Esophagus muscularis mucosa (tissue), 4 donors: Measurements from ENCODE around the gene CENPC. TPM values are rescaled to one million over a fixed set of nuclear protein-coding genes. Genes with fewer than 3 reads are reported as not detected.

ENCODE experiments used
- DNase-seq: peaks from one replicate; pipeline ENCODE4 v3.0.0-alpha.2; 2017; ENCODE audit errors: extremely low spot score
- H3K27ac ChIP-seq, 4 donors: fragments of 200-600 bp; sonication (generic); replicated peaks in 1 of 4; 1 replicate in 3 of 4; 2 replicates in 1 of 4; pipeline ENCODE4 v1.5.1; 2016 to 2019; ENCODE audit warnings: mild to moderate bottlenecking in 1 of 4
- H3K27me3 ChIP-seq, 4 donors: fragments of 200-600 bp; sonication (generic); one replicate each; pipeline versions ENCODE4 v1.5.1 to v1.6.0; 2016 to 2019
- H3K36me3 ChIP-seq, 4 donors: fragments of 200-600 bp; sonication (generic); one replicate each; pipeline ENCODE4 v1.5.1; 2016 to 2019
- H3K4me1 ChIP-seq, 4 donors: fragments of 200-600 bp; sonication (generic); one replicate each; pipeline ENCODE4 v1.5.1; 2016 to 2019
- H3K4me3 ChIP-seq, 4 donors: fragments of 200-600 bp; sonication (generic); 1 replicate in 2 of 4; 2 replicates in 2 of 4; pipeline ENCODE4 v1.5.1; 2016 to 2019; ENCODE audit warnings: mild to moderate bottlenecking in 4 of 4, moderate library complexity in 1 of 4
- H3K9me3 ChIP-seq, 4 donors: fragments of 200-600 bp; sonication (generic); 1 replicate in 3 of 4; 2 replicates in 1 of 4; pipeline ENCODE4 v1.5.1; 2016 to 2019
- EP300 ChIP-seq: sonication (generic); formaldehyde crosslinking; IDR thresholded peaks from one replicate; pipeline ENCODE4 v1.6.1; 2017; ENCODE audit warnings: antibody characterized with exemption
- POLR2A ChIP-seq: fragments of 450-650 bp; IDR thresholded peaks from one replicate; pipeline ENCODE4 v1.6.1; 2017; ENCODE audit warnings: antibody characterized with exemption, moderate library complexity, mild to moderate bottlenecking, low read depth
- POLR2AphosphoS5 ChIP-seq, 2 donors: sonication (generic); formaldehyde crosslinking; IDR thresholded peaks; one replicate each; pipeline ENCODE4 v1.6.1; 2017; ENCODE audit warnings: antibody characterized with exemption in 2 of 2
- WGBS: methylation state at CpG from one replicate; pipeline ENCODE4 v1.1.5; 2018; 5-methylcytosine and 5-hydroxymethylcytosine counted together
- intact Hi-C: fragments of 100-400 bp; cut with DNase I; formaldehyde crosslinking; loops from one replicate; pipeline ENCODE4 v1.15.1; 2023
- total RNA-seq, 4 donors: library from RNA; depleted of rRNA; stranded (reverse); fragments of >200 nt; gene quantifications; one replicate each; pipeline versions ENCODE4 v1.1.0 to v1.2.1, GENCODE V29; 2016
- TF ChIP-seq, protein P1 (sequence below), 3 experiments: fragments of 200-600 bp in 2 of 3; fragments of 450-650 bp in 1 of 3; sonication (generic) in 2 of 3; IDR thresholded peaks; one replicate each; pipeline ENCODE4 v1.5.1; 2017 to 2019; ENCODE audit warnings: antibody characterized with exemption in 3 of 3, mild to moderate bottlenecking in 2 of 3, moderate library complexity in 1 of 3

CENPC gene
- total RNA-seq, 4 donors from 2014 or later, result 14.5 to 26.2 (median 15.3) TPM

DNA sequence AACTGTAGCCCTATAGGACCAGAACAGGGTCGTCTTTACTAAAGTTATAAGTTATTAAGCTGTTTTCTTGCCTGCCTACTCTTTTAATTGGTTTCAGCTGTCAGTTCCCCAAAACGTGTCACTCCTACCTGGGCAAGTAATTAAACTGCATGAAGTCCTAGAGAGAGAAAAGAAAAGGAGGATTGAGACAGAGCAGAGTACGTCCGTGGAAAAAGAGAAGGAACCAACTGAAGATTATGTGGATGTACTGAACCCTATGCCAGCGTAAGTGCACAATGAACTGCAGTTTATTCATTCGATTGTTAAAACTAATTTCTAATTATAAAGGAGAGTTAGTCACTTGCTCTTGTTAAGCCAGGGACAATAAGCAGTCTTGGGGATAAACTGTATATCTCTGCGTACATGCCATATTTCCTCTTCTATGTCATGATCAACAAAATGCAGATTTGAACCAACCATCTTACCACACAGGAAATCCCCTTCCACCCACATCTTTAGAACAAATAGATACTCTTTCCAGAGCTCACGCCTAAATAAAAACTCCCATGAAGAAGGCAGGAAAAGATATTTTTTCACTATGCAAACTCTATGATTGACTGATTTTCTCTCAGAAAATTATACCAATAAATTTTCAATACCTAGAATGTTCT is 36.0 kb upstream of the CENPC start:
- TF ChIP-seq POLR2A (no peak), POLR2AphosphoS5 (IDR thresholded peaks at IDR 0.05) (no peak), EP300 (no peak)
- TF ChIP-seq, protein P1, sequence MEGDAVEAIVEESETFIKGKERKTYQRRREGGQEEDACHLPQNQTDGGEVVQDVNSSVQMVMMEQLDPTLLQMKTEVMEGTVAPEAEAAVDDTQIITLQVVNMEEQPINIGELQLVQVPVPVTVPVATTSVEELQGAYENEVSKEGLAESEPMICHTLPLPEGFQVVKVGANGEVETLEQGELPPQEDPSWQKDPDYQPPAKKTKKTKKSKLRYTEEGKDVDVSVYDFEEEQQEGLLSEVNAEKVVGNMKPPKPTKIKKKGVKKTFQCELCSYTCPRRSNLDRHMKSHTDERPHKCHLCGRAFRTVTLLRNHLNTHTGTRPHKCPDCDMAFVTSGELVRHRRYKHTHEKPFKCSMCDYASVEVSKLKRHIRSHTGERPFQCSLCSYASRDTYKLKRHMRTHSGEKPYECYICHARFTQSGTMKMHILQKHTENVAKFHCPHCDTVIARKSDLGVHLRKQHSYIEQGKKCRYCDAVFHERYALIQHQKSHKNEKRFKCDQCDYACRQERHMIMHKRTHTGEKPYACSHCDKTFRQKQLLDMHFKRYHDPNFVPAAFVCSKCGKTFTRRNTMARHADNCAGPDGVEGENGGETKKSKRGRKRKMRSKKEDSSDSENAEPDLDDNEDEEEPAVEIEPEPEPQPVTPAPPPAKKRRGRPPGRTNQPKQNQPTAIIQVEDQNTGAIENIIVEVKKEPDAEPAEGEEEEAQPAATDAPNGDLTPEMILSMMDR (IDR thresholded peaks at IDR 0.05), result no peak
- WGBS, result 61% methylated on average over 8 of the region's 8 CpGs
- no peak overlapping the region for H3K27ac ChIP-seq
- no peaks in the 10 kb centered on the region for H3K36me3 ChIP-seq
- no peaks in the 10 kb centered on the region for H3K9me3 ChIP-seq
- intact Hi-C loops, result no loop called here
- DNase-seq, result no peak
- H3K4me1 ChIP-seq, result no peaks in the 10 kb centered on the region
- no peaks in the 10 kb centered on the region for H3K27me3 ChIP-seq
- H3K4me3 ChIP-seq, result no peak overlapping the region

DNA sequence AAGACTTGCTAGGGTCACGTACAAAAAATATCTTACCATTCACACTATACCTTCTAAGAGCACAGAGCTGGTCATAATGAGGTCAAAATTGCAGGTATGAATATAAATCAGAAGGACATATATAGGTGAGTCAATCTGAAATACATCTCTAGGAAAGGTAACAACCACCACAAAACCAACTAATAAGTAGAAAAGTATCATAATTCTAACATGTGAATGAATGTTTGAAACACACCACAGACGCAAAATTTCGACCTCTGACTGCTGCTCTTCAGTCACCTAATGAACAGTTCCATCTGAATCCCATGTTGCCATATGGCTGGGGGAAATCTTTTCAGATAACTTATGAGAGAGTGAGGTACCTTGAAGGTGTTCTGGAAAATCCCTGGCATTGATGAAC is 35.3 kb upstream of the CENPC start:
- WGBS, result 90% methylated on average over 3 of the region's 3 CpGs
- intact Hi-C loops, result no loop called here
- H3K27ac ChIP-seq, result no peak overlapping the region
- no peak for DNase-seq
- no peaks in the 10 kb centered on the region for H3K9me3 ChIP-seq
- no peak overlapping the region for H3K4me3 ChIP-seq
- H3K4me1 ChIP-seq, result no peaks in the 10 kb centered on the region
- TF ChIP-seq, protein P1 (IDR thresholded peaks at IDR 0.05), result no peak
- TF ChIP-seq POLR2AphosphoS5 (IDR thresholded peaks at IDR 0.05) (no peak), POLR2A (no peak), EP300 (no peak)
- H3K27me3 ChIP-seq, result no peaks in the 10 kb centered on the region
- H3K36me3 ChIP-seq, result no peaks in the 10 kb centered on the region

DNA sequence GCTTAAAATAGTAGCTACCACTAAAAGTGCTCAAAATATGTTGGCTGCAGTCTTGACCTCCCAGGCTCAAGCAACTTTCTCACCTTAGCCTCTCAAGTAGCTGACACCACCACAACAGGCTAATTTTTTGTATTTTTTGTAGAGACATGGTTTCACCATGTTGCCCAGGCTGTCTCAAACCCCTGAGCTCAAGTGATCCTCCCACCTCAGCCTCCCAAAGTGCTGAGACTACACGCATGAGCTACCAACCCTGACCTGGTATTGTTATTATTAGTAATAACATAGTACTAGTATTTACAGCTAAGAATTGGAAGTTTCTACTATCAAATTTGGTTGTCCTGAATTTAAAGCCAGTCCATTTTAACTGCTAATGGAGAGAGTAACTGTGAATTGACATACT is 31.2 kb upstream of the CENPC start:
- TF ChIP-seq POLR2A (no peak), POLR2AphosphoS5 (IDR thresholded peaks at IDR 0.05) (no peak), EP300 (no peak)
- TF ChIP-seq, protein P1 (IDR thresholded peaks at IDR 0.05), result no peak
- H3K27ac ChIP-seq, result no peak overlapping the region
- no peaks in the 10 kb centered on the region for H3K9me3 ChIP-seq
- intact Hi-C loops, result no loop called here
- no peaks in the 10 kb centered on the region for H3K4me1 ChIP-seq
- WGBS, result 89% methylated on average over 1 of the region's 1 CpG
- no peaks in the 10 kb centered on the region for H3K27me3 ChIP-seq
- no peaks in the 10 kb centered on the region for H3K36me3 ChIP-seq
- H3K4me3 ChIP-seq, result no peak overlapping the region
- DNase-seq, result no peak

DNA sequence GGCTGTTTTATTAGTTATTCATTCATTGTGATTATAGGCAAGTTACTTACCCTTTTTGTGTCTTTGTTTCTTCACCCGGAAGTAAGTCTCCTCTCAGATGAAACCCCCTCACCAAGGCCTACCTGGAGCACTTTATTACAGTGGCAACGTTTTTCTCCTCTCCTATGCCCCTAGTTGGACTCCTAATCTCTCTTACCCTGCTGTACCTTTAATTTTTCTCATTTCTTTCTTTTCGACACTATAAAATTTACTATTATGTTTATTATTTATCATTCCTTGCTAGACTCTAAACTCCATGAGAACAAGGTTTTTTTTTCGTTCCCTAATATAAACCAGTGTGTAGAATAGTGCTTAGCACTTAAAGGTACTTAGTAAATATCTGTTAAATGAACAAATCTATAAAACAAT is 30.8 kb upstream of the CENPC start:
- TF ChIP-seq EP300 (no peak), POLR2A (no peak), POLR2AphosphoS5 (IDR thresholded peaks at IDR 0.05) (no peak)
- TF ChIP-seq, protein P1 (IDR thresholded peaks at IDR 0.05), result no peak
- no peaks in the 10 kb centered on the region for H3K9me3 ChIP-seq
- H3K27me3 ChIP-seq, result no peaks in the 10 kb centered on the region
- 84% methylated on average over 4 of the region's 4 CpGs for WGBS
- no peak for DNase-seq
- no peak overlapping the region for H3K27ac ChIP-seq
- H3K4me3 ChIP-seq, result no peak overlapping the region
- no peaks in the 10 kb centered on the region for H3K4me1 ChIP-seq
- no peaks in the 10 kb centered on the region for H3K36me3 ChIP-seq
- intact Hi-C loops, result no loop called here
